Measurements from ENCODE around the gene AGMAT.

DNA sequence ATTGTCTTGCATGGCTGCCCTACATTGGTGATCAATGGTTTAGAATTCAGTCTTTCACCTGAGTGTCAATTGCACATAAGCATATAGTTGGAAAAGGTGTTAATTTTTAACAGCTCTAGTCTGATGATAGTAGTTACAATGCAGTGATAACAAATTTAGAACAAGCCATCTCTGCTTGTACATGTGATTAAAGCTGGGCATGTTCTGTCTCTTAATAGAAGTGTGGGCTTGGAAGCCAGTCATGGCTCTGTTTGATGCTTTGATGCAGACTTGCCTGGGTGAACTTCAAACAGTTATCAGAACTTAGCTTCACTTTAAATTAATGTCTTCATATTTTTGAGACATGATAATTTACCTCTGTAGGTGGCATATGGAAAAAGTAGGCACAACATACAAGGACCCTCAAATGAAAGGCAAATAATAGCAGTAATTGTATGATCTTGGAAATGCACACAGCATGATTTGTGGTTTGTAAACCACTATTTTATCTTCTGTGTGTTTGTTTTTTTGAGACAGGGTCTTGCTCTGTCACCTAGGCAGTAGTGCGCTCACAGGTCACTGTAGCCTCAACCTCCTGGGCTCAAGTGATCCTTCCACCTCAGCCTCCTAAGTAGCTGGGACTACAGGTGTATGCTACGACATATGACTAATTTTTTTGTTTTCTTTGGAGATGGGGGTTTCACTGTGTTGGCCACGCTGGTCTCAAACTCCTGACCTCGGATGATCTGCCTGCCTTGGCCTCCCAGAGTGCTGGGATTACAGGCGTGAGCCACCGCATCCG, 36.2 kb upstream of the AGMAT start:
- TF ChIP-seq CTCF (IDR thresholded peaks at IDR 0.05) (no peak), POLR2A (IDR thresholded peaks at IDR 0.05) (no peak)

Data from testis (tissue), 2 donors.